ENCODE measurements around the gene DLAT.
"Not testable (repeated sequence)": the region's sequence is repeated elsewhere in the genome, so short reads cannot be mapped to it uniquely, and the experiment has no call there.

DLAT gene

GRCh38 chr11:112050721-112051120 is 25.5 kb downstream of the DLAT start:
- no peak for DNase-seq

DNA sequence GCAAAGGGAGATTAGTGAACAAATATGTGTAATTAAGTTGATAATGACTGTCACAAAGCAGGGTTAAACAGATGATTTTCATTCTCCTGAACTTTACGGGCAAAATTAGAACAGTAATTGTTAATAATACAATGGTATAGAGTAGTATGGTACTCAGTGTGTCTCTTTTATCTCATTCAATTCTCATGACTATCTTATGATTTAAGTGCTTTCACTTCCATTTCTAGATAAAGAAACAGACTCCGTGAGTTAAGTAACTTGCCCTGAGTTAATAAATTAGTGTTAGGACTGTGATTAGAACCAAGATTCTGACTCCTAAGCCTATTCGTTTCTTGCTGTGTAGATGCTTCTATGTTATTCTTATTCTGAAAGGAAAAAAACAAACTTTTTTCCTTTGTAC is 26.6 kb downstream of the DLAT start:
- DNase-seq = no peak

- DNase-seq = no peak
Measured at GRCh38 chr11:112057170-112057569, 32.0 kb downstream of the DLAT start.

DNA sequence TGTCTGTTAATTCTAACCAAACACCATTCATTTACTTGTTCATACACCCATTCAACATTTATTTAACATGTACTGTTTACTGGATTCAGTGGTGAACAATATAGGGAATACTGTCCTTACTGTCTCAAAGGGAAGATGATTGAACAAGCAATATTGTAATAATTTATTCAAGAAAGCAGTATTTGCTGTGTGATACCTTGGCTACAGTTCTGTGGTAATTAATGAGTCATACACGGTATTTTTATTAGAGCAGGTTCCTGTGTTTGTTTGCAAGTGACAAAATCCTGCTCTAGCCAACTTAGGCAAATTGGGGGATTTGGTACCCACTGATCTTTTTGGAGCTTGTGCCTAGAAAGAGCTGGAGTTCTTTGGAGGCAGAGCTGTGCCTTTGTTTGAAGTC is 32.9 kb downstream of the DLAT start:
- DNase-seq = no peak

- DNase-seq = no peak
Measured at GRCh38 chr11:112062923-112063322, 37.7 kb downstream of the DLAT start.

GRCh38 chr11:112073941-112074811 is 49.0 kb downstream of the DLAT start, which contains the start of the genes NKAPD1 and PIH1D2:
Gene NKAPD1, plus strand, starts transcription at chr11:112074299. Its CDS starts 1,276 bp downstream, at chr11:112075575.
Gene PIH1D2, minus strand, starts transcription at chr11:112074017. Its CDS starts 843 bp downstream, at chr11:112073174.
- peak; percentile 87 for DNase-seq

DNA sequence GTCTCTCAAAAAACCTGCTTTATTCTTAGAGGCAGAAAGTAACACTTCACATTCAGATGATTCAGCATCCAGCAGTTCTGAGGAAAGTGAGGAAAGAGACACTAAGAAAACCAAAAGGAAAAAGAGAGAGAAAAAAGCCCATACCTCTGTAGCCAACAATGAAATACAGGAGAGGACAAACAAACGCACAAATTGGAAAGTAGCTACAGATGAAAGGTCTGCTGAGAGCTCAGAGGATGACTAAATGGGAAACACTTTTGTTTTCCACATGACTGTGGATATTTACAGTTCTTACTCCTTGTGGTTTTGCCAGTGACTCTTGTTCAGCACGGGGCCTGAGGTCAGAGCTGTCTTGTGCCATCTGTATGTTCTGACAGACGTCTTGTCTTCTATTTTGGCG is 57.5 kb downstream of the DLAT start:
- DNase-seq = no peak

- DNase-seq = peak; percentile 47
Measured at GRCh38 chr11:112085822-112086421, 60.7 kb downstream of the DLAT start.

GRCh38 chr11:112086422-112087191 is 61.4 kb downstream of the DLAT start, which contains the start of the genes SDHD and TIMM8B:
Gene SDHD, plus strand, starts transcription at chr11:112086873. Its CDS starts 35 bp downstream, at chr11:112086908.
Gene TIMM8B, minus strand, starts transcription at chr11:112086756. Its CDS starts 33 bp downstream, at chr11:112086723.
- peak; percentile 98 for DNase-seq

DNA sequence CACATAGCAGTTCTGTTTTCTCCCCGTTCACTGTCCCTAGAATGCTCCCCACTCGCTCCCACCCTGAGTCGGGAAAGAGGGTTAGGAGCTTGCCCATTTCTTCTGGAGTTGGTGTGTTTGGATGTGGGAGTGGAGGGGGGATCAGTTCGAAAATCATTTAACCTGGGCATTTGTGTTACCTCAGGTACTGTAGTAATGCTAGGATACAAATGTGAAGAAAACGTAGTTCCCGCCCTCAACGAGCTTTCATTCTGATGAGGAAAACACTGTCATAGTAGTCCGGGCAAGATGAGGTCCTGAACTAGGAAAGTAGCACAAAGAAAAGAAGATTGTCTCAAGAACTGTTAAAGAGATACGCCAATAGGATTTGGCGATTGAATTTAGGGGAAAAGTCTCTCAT is 62.0 kb downstream of the DLAT start:
- no peak for DNase-seq

DNA sequence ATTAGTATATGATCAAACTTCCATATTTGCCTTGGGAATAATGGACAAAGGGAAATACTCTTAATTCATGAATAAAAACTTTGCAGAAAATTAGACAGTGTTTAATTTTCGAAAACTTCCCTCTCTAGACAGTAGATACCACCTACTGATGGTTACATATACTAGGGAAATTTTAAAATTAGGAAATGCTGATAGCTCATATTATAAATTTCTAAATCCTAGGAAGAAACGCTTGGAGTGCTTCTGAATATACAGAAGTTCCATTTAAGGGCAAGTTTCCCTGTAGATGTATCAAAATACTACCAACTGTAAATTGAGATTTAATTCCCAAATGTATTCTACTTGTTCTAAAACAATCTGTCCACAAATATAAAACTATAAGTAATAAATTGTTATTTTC is 70.1 kb downstream of the DLAT start:
- not testable (repeated sequence) for DNase-seq

DNA sequence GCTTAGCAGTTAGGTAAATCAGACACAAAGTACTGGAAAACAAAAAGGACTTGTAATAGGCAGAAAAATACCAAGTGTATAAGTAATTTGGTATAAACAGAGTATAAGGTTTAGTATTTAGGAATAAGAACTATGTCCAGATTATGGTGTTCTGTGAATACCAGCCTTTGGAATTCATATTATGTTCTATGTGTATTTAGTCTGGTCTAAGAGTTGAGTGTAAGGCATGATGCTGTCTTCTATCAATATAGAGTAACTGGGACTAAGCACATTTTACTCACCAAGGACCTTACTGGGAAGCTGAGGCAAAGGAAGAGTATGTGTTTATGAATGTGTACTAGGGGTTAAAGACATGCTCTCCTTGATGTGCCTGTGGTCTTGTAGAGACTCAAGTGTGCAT is 71.0 kb downstream of the DLAT start:
- no peak for DNase-seq

DNA sequence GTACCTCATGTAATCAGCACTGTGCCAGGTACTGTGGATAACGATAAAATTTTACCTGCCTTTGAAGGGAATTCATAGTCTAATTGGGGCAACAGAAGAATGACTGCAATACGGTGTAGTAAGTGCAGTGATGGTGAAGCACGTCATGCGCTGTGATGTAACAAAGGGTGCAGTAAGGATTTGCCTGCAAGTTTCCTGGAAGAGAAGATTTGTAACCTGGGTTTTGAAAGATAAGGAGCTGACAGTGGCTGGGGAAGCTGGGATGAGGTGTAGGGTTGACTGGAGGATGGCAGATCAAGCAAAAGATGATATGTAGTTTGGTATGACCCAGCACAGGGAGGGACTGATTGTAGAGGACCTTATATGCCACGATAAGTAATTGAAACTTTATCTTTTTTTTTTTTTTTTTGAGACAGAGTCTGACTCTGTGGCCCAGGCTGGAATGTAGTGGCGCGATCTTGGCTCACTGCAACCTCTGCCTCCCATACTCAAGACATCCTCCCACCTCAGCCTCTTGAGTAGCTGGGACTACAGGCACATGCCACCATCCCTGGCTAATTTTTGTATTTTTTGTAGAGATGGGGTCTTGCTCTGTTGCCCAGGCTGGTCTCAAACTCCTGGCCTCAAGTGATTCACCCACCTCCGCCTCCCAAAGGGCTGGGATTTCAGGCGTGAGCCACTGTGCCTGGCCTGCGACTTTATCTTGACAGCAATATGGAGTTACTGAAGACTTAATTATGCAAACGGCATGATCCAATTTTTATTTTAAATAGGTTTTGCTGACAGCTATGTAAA is 72.7 kb downstream of the DLAT start:
- DNase-seq = no peak

GRCh38 chr11:112100462-112100861 is 75.3 kb downstream of the DLAT start:
- no peak for DNase-seq

DNA sequence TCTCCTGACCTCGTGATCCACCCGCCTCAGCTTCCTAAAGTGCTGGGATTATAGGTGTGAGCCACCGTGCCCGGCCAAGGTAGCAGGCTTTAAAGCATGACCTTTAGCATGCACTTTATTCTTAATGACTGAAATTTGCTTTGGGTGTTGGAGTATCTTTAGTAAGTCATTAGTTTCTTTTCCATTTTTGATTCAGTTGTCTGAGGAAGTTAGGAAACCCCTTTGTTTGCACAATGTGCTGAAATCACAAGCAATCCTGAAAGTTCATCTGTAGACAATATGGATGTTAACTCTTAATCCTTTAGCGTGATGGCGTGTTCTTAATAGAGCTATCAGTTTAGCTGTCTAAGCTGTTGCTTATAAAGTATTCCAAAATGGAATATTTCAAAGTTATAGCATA is 78.2 kb downstream of the DLAT start:
- no peak for DNase-seq

GRCh38 chr11:112106070-112106469 is 80.9 kb downstream of the DLAT start:
- no peak for DNase-seq

All from NCI-H146 (cell line).